ENCODE measurements around the gene TSC1. TPM values are rescaled to one million over a fixed set of nuclear protein-coding genes. Genes with fewer than 3 reads are reported as not detected.

The TSC1 gene
- total RNA-seq, 1 donor from 2014 or later: 64.9 TPM

GRCh38 chr9:132923346-132923902 is 21.0 kb downstream of the TSC1 start:
- H3K9ac ChIP-seq: no peak overlapping the region
- no peak overlapping the region for H2AFZ ChIP-seq (replicated peaks)
- no peaks in the 10 kb centered on the region for H3K79me2 ChIP-seq (ENCODE audit: low read depth)
- no peak for TF ChIP-seq EZH2 (IDR thresholded peaks at IDR 0.05)
- no peak for TF ChIP-seq EZH2phosphoT487 (IDR thresholded peaks at IDR 0.05)
- no peak for TF ChIP-seq CTCF (IDR thresholded peaks at IDR 0.05)
- no peaks in the 10 kb centered on the region for H3F3A ChIP-seq (ENCODE audit: low read depth)
- H3K27ac ChIP-seq: no peak overlapping the region
- Mint-ChIP-seq H3K9me3 (no peaks in the 10 kb centered on the region), H3K36me3 (peaks cover 34% of the 10 kb centered on the region), H3K27me3 (ENCODE audit: insufficient read depth, low read depth) (no peaks in the 10 kb centered on the region), H3K4me3 (no peak overlapping the region), H3K27ac (no peak overlapping the region), H3K4me1 (no peaks in the 10 kb centered on the region)
- H3K4me1 ChIP-seq: no peaks in the 10 kb centered on the region
- peaks cover 3% of the 10 kb centered on the region for H4K20me1 ChIP-seq (ENCODE audit: low read depth)
- H3K36me3 ChIP-seq: peaks cover 5% of the 10 kb centered on the region
- no peaks in the 10 kb centered on the region for H3K9me3 ChIP-seq (ENCODE audit: low read depth)
- no peak for DNase-seq (ENCODE audit: low spot score)
- no peaks in the 10 kb centered on the region for H3K27me3 ChIP-seq
- H3K4me2 ChIP-seq: no peak overlapping the region
- H3K4me3 ChIP-seq: no peak overlapping the region

- H3K36me3 Mint-ChIP-seq: peaks cover 26% of the 10 kb centered on the region
- no peaks in the 10 kb centered on the region for H3K27me3 ChIP-seq
- H3K4me2 ChIP-seq: no peak overlapping the region
- H3K27ac ChIP-seq: no peak overlapping the region
- peaks cover 2% of the 10 kb centered on the region for H3K27me3 Mint-ChIP-seq (ENCODE audit: insufficient read depth, low read depth)
- H3K9ac ChIP-seq: no peak overlapping the region
- no peaks in the 10 kb centered on the region for H3F3A ChIP-seq (ENCODE audit: low read depth)
- no peaks in the 10 kb centered on the region for H3K4me1 ChIP-seq
- H3K27ac Mint-ChIP-seq: no peak overlapping the region
- H3K4me3 Mint-ChIP-seq: no peak overlapping the region
- no peaks in the 10 kb centered on the region for H3K9me3 ChIP-seq (ENCODE audit: low read depth)
- no peak overlapping the region for H2AFZ ChIP-seq (replicated peaks)
- H3K79me2 ChIP-seq (ENCODE audit: low read depth): no peaks in the 10 kb centered on the region
- H4K20me1 ChIP-seq (ENCODE audit: low read depth): peaks cover 3% of the 10 kb centered on the region
- H3K4me3 ChIP-seq: no peak overlapping the region
- TF ChIP-seq EZH2phosphoT487 (IDR thresholded peaks at IDR 0.05) (no peak), EZH2 (IDR thresholded peaks at IDR 0.05) (no peak), CTCF (IDR thresholded peaks at IDR 0.05) (no peak)
- H3K36me3 ChIP-seq: peaks cover 9% of the 10 kb centered on the region
- no peaks in the 10 kb centered on the region for H3K9me3 Mint-ChIP-seq
- DNase-seq (ENCODE audit: low spot score): no peak
- H3K4me1 Mint-ChIP-seq: no peaks in the 10 kb centered on the region
These were observed 24.7 kb downstream of the TSC1 start for GRCh38 chr9:132919614-132920268.

GRCh38 chr9:132914924-132915323 is 29.5 kb downstream of the TSC1 start:
- TF ChIP-seq EZH2phosphoT487 (IDR thresholded peaks at IDR 0.05): no peak
- TF ChIP-seq EZH2 (IDR thresholded peaks at IDR 0.05): no peak
- no peak for TF ChIP-seq CTCF (IDR thresholded peaks at IDR 0.05)
- Mint-ChIP-seq H3K4me1 (no peaks in the 10 kb centered on the region), H3K4me3 (no peak overlapping the region), H3K9me3 (no peaks in the 10 kb centered on the region), H3K27ac (no peak overlapping the region), H3K27me3 (ENCODE audit: insufficient read depth, low read depth) (peaks cover 4% of the 10 kb centered on the region), H3K36me3 (peaks cover 19% of the 10 kb centered on the region)
- Histone ChIP-seq H3K36me3 (peaks cover 9% of the 10 kb centered on the region), H3K4me2 (no peak overlapping the region), H3K79me2 (ENCODE audit: low read depth) (no peaks in the 10 kb centered on the region), H3K4me3 (no peak overlapping the region), H2AFZ (replicated peaks) (no peak overlapping the region), H3K27me3 (no peaks in the 10 kb centered on the region), H3K9me3 (ENCODE audit: low read depth) (no peaks in the 10 kb centered on the region), H3K4me1 (no peaks in the 10 kb centered on the region), H3K27ac (no peak overlapping the region), H3F3A (ENCODE audit: low read depth) (no peaks in the 10 kb centered on the region), H4K20me1 (ENCODE audit: low read depth) (no peaks in the 10 kb centered on the region), H3K9ac (no peak overlapping the region)
- DNase-seq (ENCODE audit: low spot score): no peak

Data from neural progenitor cell (in vitro differentiated cells).